Keratinocyte (primary cell): Measurements from ENCODE around the gene DCLK1. TPM values are rescaled to one million over a fixed set of nuclear protein-coding genes. Genes with fewer than 3 reads are reported as not detected.

Experiments used
- DNase-seq: peaks from one replicate; pipeline ENCODE4 v3.0.0-alpha.2; 2011; ENCODE audit warnings: low read depth, missing footprints, low spot score
- FAIRE-seq: peaks from 2 replicates; lab custom pipeline; 2011; peaks lifted over from hg19 to GRCh38; lab: Jason Lieb, UNC
- H2AFZ ChIP-seq: 2 replicates; pipeline ENCODE4 v1.6.0; 2012; ENCODE audit warnings: low read length, control low read depth, inconsistent platforms; ENCODE audit not compliant: control insufficient read depth
- H3K27ac ChIP-seq: 2 replicates; pipeline ENCODE4 v1.5.1; 2011; ENCODE audit warnings: low read length; ENCODE audit not compliant: control insufficient read depth, insufficient read depth
- H3K27me3 ChIP-seq: 3 replicates; pipeline ENCODE4 v1.6.0; 2011; ENCODE audit warnings: low read length; ENCODE audit not compliant: control insufficient read depth, insufficient read depth; ENCODE audit errors: extremely low read depth
- H3K36me3 ChIP-seq, 2 experiments: 2 replicates in 1 of 2; 3 replicates in 1 of 2; pipeline ENCODE4 v1.5.1; 2011; ENCODE audit warnings: low read length in 2 of 2, mild to moderate bottlenecking in 1 of 2; ENCODE audit not compliant: control insufficient read depth in 2 of 2, insufficient read depth in 2 of 2; ENCODE audit errors: extremely low read depth in 1 of 2
- H3K4me1 ChIP-seq: 3 replicates; pipeline ENCODE4 v1.5.1; 2011; ENCODE audit warnings: low read length; ENCODE audit not compliant: control insufficient read depth, insufficient read depth; ENCODE audit errors: extremely low read depth
- H3K4me2 ChIP-seq: 3 replicates; pipeline ENCODE4 v1.6.0; 2011; ENCODE audit warnings: low read depth, low read length; ENCODE audit not compliant: control insufficient read depth, insufficient read depth; ENCODE audit errors: extremely low read depth
- H3K4me3 ChIP-seq, 3 experiments: fragments of 200-600 bp in 1 of 3; sonication (generic) in 1 of 3; 2 replicates in 2 of 3; 3 replicates in 1 of 3; pipeline ENCODE4 v1.5.1; 2011 to 2016; ENCODE audit warnings: low read length in 3 of 3, mild to moderate bottlenecking in 3 of 3, control low read depth in 2 of 3, inconsistent platforms in 1 of 3, low read depth in 1 of 3, mixed read lengths in 1 of 3, mixed run types in 1 of 3, moderate library complexity in 1 of 3; ENCODE audit not compliant: control insufficient read depth in 2 of 3, insufficient read depth in 2 of 3; ENCODE audit errors: extremely low read depth in 1 of 3
- H3K79me2 ChIP-seq: 2 replicates; pipeline ENCODE4 v1.6.0; 2012; ENCODE audit warnings: low read length; ENCODE audit not compliant: control insufficient read depth, insufficient read depth
- H3K9ac ChIP-seq: 3 replicates; pipeline ENCODE4 v1.6.0; 2011; ENCODE audit warnings: low read length; ENCODE audit not compliant: control insufficient read depth, insufficient read depth; ENCODE audit errors: extremely low read depth
- H3K9me1 ChIP-seq: 3 replicates; pipeline ENCODE4 v1.6.0; 2011; ENCODE audit warnings: low read length; ENCODE audit not compliant: control insufficient read depth, insufficient read depth; ENCODE audit errors: extremely low read depth
- H3K9me3 ChIP-seq: 2 replicates; pipeline ENCODE4 v1.5.1; 2012; ENCODE audit warnings: low read depth, low read length; ENCODE audit not compliant: control insufficient read depth
- H4K20me1 ChIP-seq: 3 replicates; pipeline ENCODE4 v1.6.0; 2011; ENCODE audit warnings: low read length; ENCODE audit not compliant: control insufficient read depth, insufficient read depth; ENCODE audit errors: extremely low read depth
- EZH2 ChIP-seq: IDR thresholded peaks from one replicate; pipeline ENCODE4 v1.6.1; 2012; ENCODE audit warnings: inconsistent platforms, mild to moderate bottlenecking, low read length, moderate library complexity
- dilution Hi-C: fragments of 300-500 bp; cut with MboI; formaldehyde crosslinking; loops from one replicate; pipeline ENCODE4 v1.7.0; 2020; ENCODE audit warnings: low sequenced_read_pairs; ENCODE audit not compliant: extremely low pct_ligation_motif_present
- polyA plus RNA-seq, 5 experiments: library from polyadenylated mRNA; depleted of rRNA in 3 of 5; stranded (reverse) in 3 of 5; stranded (forward) in 1 of 5; unstranded in 1 of 5; fragments of >200 nt; gene quantifications; 1 replicate in 1 of 5; 2 replicates in 3 of 5; 3 replicates in 1 of 5; pipeline versions ENCODE4 v1.2.1 to v1.2.3, GENCODE V29; 2011 to 2012; ENCODE audit warnings: missing spikeins in 2 of 5, low read depth in 1 of 5, low replicate concordance in 1 of 5
- TF ChIP-seq, protein P1 (sequence below), 3 experiments: IDR thresholded peaks in 1 of 3; conservative IDR thresholded peaks in 1 of 3; optimal IDR thresholded peaks in 1 of 3; 2 replicates in 2 of 3; 3 replicates in 1 of 3; pipeline versions ENCODE3 to v1.5.1; 2011; ENCODE audit warnings: low read length in 3 of 3, mild to moderate bottlenecking in 3 of 3, moderate library complexity in 2 of 3, control low read depth in 1 of 3, inconsistent platforms in 1 of 3; ENCODE audit not compliant: insufficient read depth in 2 of 3; ENCODE audit errors: extremely low read depth in 1 of 3

DCLK1 gene
- polyA plus RNA-seq, 1 donor (not counting 4 experiments of a cell fraction or from before 2014, with no cell fraction given) = 0.04 TPM

DNA sequence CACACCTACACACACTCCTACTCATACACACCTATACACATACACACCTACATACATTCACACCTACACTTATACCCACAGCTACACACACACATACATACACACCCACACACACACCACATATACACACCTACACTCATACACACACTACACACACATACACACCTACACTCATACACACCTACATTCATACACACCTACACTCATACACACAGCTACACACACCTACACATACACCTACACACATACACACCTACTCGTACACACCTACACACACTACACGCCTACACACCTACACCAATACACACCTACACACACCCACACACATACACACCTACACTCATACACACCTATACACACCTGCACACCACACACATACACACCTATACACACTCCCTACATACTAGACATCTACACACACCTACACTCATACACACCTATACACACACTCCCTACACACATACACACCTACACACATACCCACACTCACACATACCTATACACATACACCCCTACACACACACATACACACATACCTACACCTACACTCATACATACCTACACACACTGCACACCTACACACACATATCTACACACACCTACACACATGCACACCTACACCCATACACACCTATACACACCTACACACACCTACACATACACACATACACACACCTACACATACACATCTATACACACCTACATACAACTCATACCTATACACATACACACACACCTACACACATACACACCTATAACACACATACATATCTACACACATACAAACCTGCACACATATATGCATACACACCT, 369.5 kb downstream of the DCLK1 start:
- Histone ChIP-seq H3K36me3 (no peaks in the 10 kb centered on the region), H3K9me3 (peaks cover 11% of the 10 kb centered on the region), H2AFZ (no peak overlapping the region), H3K79me2 (no peaks in the 10 kb centered on the region), H3K9ac (no peak overlapping the region), H3K9me1 (no peaks in the 10 kb centered on the region), H3K27me3 (no peaks in the 10 kb centered on the region), H4K20me1 (no peaks in the 10 kb centered on the region), H3K4me1 (no peaks in the 10 kb centered on the region), H3K4me3 (no peak overlapping the region), H3K27ac (no peak overlapping the region), H3K4me2 (no peak overlapping the region)
- no peak for DNase-seq
- TF ChIP-seq, protein P1, sequence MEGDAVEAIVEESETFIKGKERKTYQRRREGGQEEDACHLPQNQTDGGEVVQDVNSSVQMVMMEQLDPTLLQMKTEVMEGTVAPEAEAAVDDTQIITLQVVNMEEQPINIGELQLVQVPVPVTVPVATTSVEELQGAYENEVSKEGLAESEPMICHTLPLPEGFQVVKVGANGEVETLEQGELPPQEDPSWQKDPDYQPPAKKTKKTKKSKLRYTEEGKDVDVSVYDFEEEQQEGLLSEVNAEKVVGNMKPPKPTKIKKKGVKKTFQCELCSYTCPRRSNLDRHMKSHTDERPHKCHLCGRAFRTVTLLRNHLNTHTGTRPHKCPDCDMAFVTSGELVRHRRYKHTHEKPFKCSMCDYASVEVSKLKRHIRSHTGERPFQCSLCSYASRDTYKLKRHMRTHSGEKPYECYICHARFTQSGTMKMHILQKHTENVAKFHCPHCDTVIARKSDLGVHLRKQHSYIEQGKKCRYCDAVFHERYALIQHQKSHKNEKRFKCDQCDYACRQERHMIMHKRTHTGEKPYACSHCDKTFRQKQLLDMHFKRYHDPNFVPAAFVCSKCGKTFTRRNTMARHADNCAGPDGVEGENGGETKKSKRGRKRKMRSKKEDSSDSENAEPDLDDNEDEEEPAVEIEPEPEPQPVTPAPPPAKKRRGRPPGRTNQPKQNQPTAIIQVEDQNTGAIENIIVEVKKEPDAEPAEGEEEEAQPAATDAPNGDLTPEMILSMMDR (optimal IDR thresholded peaks at IDR 0.05 in 1 of 3, IDR thresholded peaks at IDR 0.05 in 1 of 3, conservative IDR thresholded peaks at IDR 0.05 in 1 of 3; ENCODE audit: extremely low read depth in 1 of 3, insufficient read depth in 2 of 3, low read length in 3 of 3) = no peak
- TF ChIP-seq EZH2 = no peak
- FAIRE-seq = no peak
- dilution Hi-C loops = no loop called here

DNA sequence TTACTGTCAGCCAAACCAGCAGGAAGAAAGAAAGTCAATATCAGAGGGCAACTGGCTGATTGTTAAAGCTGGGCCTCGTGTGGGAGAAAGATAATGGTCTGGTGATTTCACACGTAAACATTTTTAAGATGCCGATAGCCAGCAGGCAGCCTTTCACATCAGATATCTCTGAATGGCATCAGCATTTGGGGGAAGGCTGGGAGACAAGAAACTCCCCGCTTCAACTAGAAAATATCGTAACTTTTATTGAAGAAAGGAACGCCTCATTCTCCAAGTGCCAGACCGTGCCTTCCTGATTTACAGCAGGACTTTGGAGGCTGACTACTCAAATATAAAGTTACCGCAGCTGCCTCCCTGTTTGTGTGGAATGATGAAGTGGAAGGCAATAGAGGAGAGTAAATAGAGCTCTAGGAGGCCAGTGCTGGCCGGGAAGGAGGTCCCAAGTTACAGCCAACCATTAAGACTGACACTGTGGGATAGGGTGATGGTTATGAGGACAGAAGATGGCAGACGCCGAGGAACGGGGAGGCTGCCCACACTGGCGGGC, 370.4 kb downstream of the DCLK1 start:
- Histone ChIP-seq H3K9me1 (no peaks in the 10 kb centered on the region), H3K27me3 (no peaks in the 10 kb centered on the region), H3K79me2 (no peaks in the 10 kb centered on the region), H3K4me2 (no peak overlapping the region), H3K9me3 (peaks cover 11% of the 10 kb centered on the region), H3K4me3 (no peak overlapping the region), H3K36me3 (no peaks in the 10 kb centered on the region), H2AFZ (no peak overlapping the region), H3K4me1 (no peaks in the 10 kb centered on the region), H4K20me1 (no peaks in the 10 kb centered on the region), H3K9ac (no peak overlapping the region), H3K27ac (no peak overlapping the region)
- TF ChIP-seq, protein P1 (optimal IDR thresholded peaks at IDR 0.05 in 1 of 3, IDR thresholded peaks at IDR 0.05 in 1 of 3, conservative IDR thresholded peaks at IDR 0.05 in 1 of 3; ENCODE audit: extremely low read depth in 1 of 3, insufficient read depth in 2 of 3, low read length in 3 of 3) = no peak
- no peak for TF ChIP-seq EZH2
- FAIRE-seq = no peak
- dilution Hi-C loops = no loop called here
- no peak for DNase-seq
